Osteocyte (in vitro differentiated cells): ENCODE measurements around the gene VPS8. TPM values are rescaled to one million over a fixed set of nuclear protein-coding genes. Genes with fewer than 3 reads are reported as not detected.

Source experiments
- DNase-seq: peaks from one replicate; pipeline ENCODE4 v3.0.0; 2021; ENCODE audit warnings: mixed read lengths; ENCODE audit not compliant: unreplicated experiment; ENCODE audit errors: extremely low spot score
- H3K27ac Mint-ChIP-seq: one replicate; pipeline ENCODE4 v1.8.0; 2021; ENCODE audit warnings: mild to moderate bottlenecking, mixed read lengths; ENCODE audit not compliant: unreplicated experiment
- H3K27me3 Mint-ChIP-seq: one replicate; pipeline ENCODE4 v1.8.0; 2021; ENCODE audit warnings: mixed read lengths; ENCODE audit not compliant: unreplicated experiment
- H3K36me3 Mint-ChIP-seq: one replicate; pipeline ENCODE4 v1.8.0; 2021; ENCODE audit warnings: mixed read lengths; ENCODE audit not compliant: unreplicated experiment
- H3K4me1 Mint-ChIP-seq: one replicate; pipeline ENCODE4 v1.8.0; 2021; ENCODE audit warnings: mixed read lengths; ENCODE audit not compliant: unreplicated experiment
- H3K4me3 Mint-ChIP-seq: one replicate; pipeline ENCODE4 v1.8.0; 2021; ENCODE audit warnings: mild to moderate bottlenecking, moderate library complexity, mixed read lengths; ENCODE audit not compliant: unreplicated experiment
- H3K9me3 Mint-ChIP-seq: one replicate; pipeline ENCODE4 v1.8.0; 2021; ENCODE audit warnings: mixed read lengths; ENCODE audit not compliant: unreplicated experiment
- total RNA-seq: library from RNA; stranded (reverse); gene quantifications from 2 replicates; pipeline ENCODE4 v1.2.1, GENCODE V29; 2021
- TF ChIP-seq, protein P1 (sequence below): fragments of 200-600 bp; sonication (generic); IDR thresholded peaks from 2 replicates; pipeline ENCODE4 v1.5.0; 2021; ENCODE audit warnings: antibody characterized with exemption, mild to moderate bottlenecking, moderate library complexity

Gene VPS8
- total RNA-seq, 1 donor from 2014 or later = 53.5 TPM

DNA sequence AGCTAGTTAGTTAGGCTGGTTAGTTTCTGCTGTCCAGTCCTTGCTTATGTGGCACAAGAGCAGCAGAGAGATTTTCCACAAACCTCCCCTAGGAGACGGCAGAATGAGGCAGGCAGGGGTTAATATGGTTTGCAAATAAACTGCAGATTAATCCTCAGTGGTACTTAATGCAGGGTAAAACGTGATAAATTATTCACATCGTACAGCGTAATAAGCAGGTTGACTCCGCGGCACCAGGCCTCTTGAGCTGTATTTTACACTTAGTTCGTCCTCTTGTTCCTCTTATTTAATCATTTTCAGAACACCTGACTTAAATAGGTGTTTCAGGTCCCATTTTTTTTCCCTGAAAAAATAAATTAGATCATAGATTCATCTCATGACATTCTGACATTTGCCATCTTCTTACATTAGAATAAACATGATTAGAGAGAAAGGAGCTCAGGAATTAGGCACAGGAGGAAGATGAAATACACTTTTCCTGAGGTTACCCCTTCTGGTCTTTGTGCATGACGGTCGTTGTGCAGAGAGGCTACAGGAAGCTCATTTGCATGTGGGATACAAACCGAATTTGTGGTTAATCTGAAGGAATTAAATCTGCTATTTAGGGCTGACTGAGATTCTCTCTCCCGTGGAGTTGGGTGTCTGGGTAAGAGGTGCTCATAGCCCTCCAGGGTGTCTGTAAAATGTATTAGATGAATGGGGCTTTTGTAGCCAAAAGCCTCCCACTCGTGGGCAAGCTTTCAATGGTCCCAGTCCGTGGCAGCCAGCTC lies 27.1 kb upstream of the VPS8 start:
- H3K4me3 Mint-ChIP-seq = no peak overlapping the region
- no peak for DNase-seq
- no peak overlapping the region for H3K27ac Mint-ChIP-seq
- H3K36me3 Mint-ChIP-seq = no peaks in the 10 kb centered on the region
- peaks cover 18% of the 10 kb centered on the region for H3K4me1 Mint-ChIP-seq
- TF ChIP-seq, protein P1, sequence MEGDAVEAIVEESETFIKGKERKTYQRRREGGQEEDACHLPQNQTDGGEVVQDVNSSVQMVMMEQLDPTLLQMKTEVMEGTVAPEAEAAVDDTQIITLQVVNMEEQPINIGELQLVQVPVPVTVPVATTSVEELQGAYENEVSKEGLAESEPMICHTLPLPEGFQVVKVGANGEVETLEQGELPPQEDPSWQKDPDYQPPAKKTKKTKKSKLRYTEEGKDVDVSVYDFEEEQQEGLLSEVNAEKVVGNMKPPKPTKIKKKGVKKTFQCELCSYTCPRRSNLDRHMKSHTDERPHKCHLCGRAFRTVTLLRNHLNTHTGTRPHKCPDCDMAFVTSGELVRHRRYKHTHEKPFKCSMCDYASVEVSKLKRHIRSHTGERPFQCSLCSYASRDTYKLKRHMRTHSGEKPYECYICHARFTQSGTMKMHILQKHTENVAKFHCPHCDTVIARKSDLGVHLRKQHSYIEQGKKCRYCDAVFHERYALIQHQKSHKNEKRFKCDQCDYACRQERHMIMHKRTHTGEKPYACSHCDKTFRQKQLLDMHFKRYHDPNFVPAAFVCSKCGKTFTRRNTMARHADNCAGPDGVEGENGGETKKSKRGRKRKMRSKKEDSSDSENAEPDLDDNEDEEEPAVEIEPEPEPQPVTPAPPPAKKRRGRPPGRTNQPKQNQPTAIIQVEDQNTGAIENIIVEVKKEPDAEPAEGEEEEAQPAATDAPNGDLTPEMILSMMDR = no peak
- no peaks in the 10 kb centered on the region for H3K9me3 Mint-ChIP-seq
- H3K27me3 Mint-ChIP-seq = peaks cover 9% of the 10 kb centered on the region

- Mint-ChIP-seq H3K4me3 (no peak overlapping the region), H3K36me3 (no peaks in the 10 kb centered on the region), H3K27ac (peak overlapping the region; percentile 53), H3K27me3 (peaks cover 2% of the 10 kb centered on the region), H3K9me3 (no peaks in the 10 kb centered on the region), H3K4me1 (peaks cover 18% of the 10 kb centered on the region)
- DNase-seq = no peak
- TF ChIP-seq, protein P1 = no peak
These were observed 26.1 kb upstream of the VPS8 start for GRCh38 chr3:184785890-184786279.

DNA sequence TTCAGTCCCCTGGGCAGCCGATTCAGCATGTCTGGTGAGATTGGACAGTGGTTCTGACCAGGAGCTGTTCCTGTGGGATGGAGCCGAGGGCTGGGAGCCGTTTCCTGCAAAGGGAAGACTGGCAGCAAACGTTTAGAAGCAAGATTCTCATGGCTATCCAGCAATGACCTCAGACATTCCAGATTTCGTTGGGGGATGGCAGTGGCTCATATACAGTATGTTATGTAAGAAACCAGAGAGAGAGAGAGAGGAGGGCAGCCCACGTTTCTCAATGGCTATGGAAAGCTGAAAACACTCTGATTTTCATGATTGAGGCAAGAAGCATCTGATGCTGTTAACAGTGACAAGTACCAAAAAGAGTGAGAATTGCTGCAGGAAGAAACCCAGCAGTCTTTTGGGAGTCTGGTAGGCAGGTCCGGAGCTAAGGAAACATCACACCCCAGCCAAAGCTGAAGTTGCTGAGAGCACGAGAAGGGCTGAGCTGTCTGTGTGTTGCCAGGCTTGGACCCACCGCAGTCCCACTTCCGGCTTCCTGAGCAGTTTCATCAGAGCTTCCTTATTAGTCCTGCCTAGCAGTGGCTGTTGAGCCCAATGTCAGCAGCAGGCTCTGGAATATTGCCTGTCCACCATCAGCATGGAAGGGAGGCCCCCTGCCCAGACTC lies 25.6 kb upstream of the VPS8 start:
- no peaks in the 10 kb centered on the region for H3K36me3 Mint-ChIP-seq
- H3K4me1 Mint-ChIP-seq = peaks cover 17% of the 10 kb centered on the region
- no peak for DNase-seq
- H3K27ac Mint-ChIP-seq = peak overlapping the region; percentile 53
- TF ChIP-seq, protein P1 = no peak
- no peaks in the 10 kb centered on the region for H3K9me3 Mint-ChIP-seq
- H3K4me3 Mint-ChIP-seq = no peak overlapping the region
- H3K27me3 Mint-ChIP-seq = peaks cover 2% of the 10 kb centered on the region

GRCh38 chr3:184788751-184789150 lies 23.2 kb upstream of the VPS8 start:
- no peak for DNase-seq
- TF ChIP-seq, protein P1 = no peak
- Mint-ChIP-seq H3K4me3 (no peak overlapping the region), H3K9me3 (no peaks in the 10 kb centered on the region), H3K36me3 (no peaks in the 10 kb centered on the region), H3K27me3 (peaks cover 14% of the 10 kb centered on the region), H3K4me1 (peaks cover 6% of the 10 kb centered on the region), H3K27ac (no peak overlapping the region)

DNA sequence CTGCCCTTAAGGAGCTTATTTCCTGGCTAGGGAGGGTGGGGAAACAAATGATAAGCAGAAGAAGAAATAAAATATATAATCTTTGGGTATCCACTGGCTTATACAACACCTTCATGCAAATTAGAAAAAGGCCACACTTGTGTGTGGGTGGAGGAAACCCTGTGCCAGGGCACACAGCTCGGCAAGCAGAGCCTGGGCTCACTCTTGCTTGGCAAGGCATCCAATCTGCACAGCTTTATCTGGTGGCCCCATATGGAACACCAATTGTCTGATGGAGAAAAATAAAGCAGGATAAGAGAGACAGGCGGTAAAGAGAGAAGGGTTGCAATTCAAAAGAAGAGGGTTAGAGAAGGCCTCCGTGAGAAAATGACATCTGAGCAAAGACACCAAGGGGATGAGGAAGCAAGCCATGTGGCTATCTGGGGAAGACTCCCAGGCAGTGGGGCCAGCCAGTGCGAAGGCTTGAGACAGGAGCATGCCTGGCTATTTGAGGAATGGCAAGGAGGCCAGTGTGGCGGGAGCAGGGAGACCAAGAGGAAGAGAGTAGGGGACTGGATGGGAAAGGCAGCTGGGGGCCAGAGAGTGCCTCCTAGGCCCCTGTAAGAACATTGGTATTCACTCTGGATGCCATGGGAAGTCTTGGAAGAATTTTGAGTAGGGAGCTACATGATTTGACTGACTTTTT lies 22.5 kb upstream of the VPS8 start:
- H3K36me3 Mint-ChIP-seq = no peaks in the 10 kb centered on the region
- H3K9me3 Mint-ChIP-seq = no peaks in the 10 kb centered on the region
- peaks cover 6% of the 10 kb centered on the region for H3K4me1 Mint-ChIP-seq
- no peak for DNase-seq
- TF ChIP-seq, protein P1 = no peak
- H3K27ac Mint-ChIP-seq = no peak overlapping the region
- H3K27me3 Mint-ChIP-seq = peaks cover 14% of the 10 kb centered on the region
- H3K4me3 Mint-ChIP-seq = no peak overlapping the region
